Natural killer cell treated with Interleukin-12 subunit alpha and Interleukin-12 subunit beta and Interleukin-15 and Interleukin-18, amount 100 ng/mL, for 72 hours (primary cell): ENCODE measurements around the gene DUSP1. TPM values are rescaled to one million over a fixed set of nuclear protein-coding genes. Genes with fewer than 3 reads are reported as not detected.
"Not testable (repeated sequence)": the region's sequence is repeated elsewhere in the genome, so short reads cannot be mapped to it uniquely, and the experiment has no call there.

Source experiments
- ATAC-seq, 2 donors: fragments of 150-1000 bp; cut with Tn5 transposase in 1 of 2; sonication (Bioruptor Pico), chemical (Tn5 transposase) in 1 of 2; 2 replicates each; pipeline ENCODE4 v1.10.0; 2021
- DNase-seq: peaks from one replicate; pipeline ENCODE4 v3.0.0; 2022; ENCODE audit warnings: low spot score
- H3K27ac Mint-ChIP-seq, 2 donors: 1 replicate in 1 of 2; 2 replicates in 1 of 2; pipeline ENCODE4 v1.8.0; 2022; ENCODE audit warnings: mixed read lengths in 2 of 2, mild to moderate bottlenecking in 1 of 2, moderate library complexity in 1 of 2
- H3K27me3 Mint-ChIP-seq, 2 donors: 1 replicate in 1 of 2; 2 replicates in 1 of 2; pipeline ENCODE4 v1.8.0; 2022; ENCODE audit warnings: mixed read lengths in 2 of 2
- H3K36me3 Mint-ChIP-seq: one replicate; pipeline ENCODE4 v1.8.0; 2022; ENCODE audit warnings: mixed read lengths
- H3K4me1 Mint-ChIP-seq, 2 donors: 1 replicate in 1 of 2; 2 replicates in 1 of 2; pipeline ENCODE4 v1.8.0; 2022; ENCODE audit warnings: low read depth in 2 of 2, mixed read lengths in 2 of 2, mild to moderate bottlenecking in 1 of 2
- H3K4me3 Mint-ChIP-seq: one replicate; pipeline ENCODE4 v1.8.0; 2022; ENCODE audit warnings: mixed read lengths
- H3K9me3 Mint-ChIP-seq: 2 replicates; pipeline ENCODE4 v1.8.0; 2022; ENCODE audit warnings: mixed read lengths
- total RNA-seq, 2 donors: library from RNA; stranded (reverse); gene quantifications; one replicate each; pipeline ENCODE4 v1.2.3, GENCODE V29; 2022

The DUSP1 gene
- total RNA-seq, 2 donors from 2014 or later: 12.4 to 13.6 TPM

DNA sequence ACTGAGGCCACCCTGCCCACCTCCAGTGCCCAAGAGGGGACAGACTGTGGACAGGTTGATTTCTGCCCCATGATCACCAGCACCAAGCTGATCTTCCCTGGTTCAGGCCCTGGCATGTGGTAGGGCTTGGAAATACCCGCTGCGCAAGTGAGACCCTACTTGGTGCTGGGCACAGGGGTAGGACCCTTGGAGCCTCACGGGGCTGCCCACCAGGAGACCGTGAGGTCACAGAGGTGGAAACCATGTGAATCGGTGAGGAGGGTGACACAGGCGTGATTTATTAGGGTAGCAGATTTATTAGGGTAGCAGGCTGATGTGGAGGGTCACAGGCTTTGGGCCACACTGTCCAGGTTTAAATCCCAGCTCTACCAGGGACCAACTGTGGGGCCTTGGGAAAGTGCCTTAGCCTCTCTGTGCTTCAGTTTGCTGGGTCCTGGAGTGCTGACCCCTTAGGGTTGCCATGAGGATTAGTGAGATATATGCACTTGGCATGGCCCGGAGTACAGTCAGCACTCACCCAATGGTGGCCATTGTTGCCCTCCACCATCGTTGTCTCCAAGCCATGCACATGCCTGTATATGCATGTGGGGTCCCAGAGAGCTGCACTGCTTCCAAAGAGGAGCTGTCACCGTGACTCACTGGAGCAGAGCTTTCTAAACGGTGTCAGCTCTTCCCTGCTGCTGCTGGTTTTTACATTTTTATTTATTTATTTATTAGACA, 20.9 kb upstream of the DUSP1 start:
- no peak for ATAC-seq
- no peak for DNase-seq
- H3K9me3 Mint-ChIP-seq: no peaks in the 10 kb centered on the region

GRCh38 chr5:172791286-172791685, 20.3 kb upstream of the DUSP1 start:
- no peak overlapping the region for H3K4me3 Mint-ChIP-seq
- no peaks in the 10 kb centered on the region for H3K9me3 Mint-ChIP-seq
- peak overlapping the region in 1 of 2 donors; percentile 27 for H3K27ac Mint-ChIP-seq
- DNase-seq (no peak), ATAC-seq (no peak)
- peaks cover 0 to 4% of the 10 kb centered on the region in 2 donors for H3K4me1 Mint-ChIP-seq
- H3K36me3 Mint-ChIP-seq: no peaks in the 10 kb centered on the region
- H3K27me3 Mint-ChIP-seq: no peaks in the 10 kb centered on the region

More for the DNA sequence above, 20.9 kb upstream of the DUSP1 start:
- peaks cover 0 to 4% of the 10 kb centered on the region in 2 donors for H3K4me1 Mint-ChIP-seq
- H3K27ac Mint-ChIP-seq: no peak overlapping the region
- no peak overlapping the region for H3K4me3 Mint-ChIP-seq
- H3K36me3 Mint-ChIP-seq: no peaks in the 10 kb centered on the region
- H3K27me3 Mint-ChIP-seq: peaks cover 0 to 3% of the 10 kb centered on the region in 2 donors

DNA sequence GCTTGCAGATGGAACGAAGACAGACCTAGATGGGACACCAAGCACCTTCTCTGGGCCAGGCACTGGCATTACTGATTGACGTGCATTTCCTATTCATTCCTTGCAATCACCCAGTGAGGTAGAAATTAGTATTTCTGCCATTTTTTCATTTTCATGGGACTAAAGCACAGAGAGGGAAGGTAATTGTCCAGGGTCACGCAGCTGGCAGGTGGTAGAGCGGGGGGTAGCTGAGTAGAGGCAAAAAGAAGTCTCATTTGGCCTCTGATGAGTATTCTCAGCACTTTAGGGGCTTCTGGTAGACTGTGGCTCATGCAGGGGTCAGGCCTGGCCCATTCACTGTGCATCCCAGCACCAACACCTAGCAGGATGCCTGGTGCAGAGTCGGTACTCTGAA, 19.5 kb upstream of the DUSP1 start:
- no peak for ATAC-seq
- H3K36me3 Mint-ChIP-seq: no peaks in the 10 kb centered on the region
- no peaks in the 10 kb centered on the region for H3K9me3 Mint-ChIP-seq

DNA sequence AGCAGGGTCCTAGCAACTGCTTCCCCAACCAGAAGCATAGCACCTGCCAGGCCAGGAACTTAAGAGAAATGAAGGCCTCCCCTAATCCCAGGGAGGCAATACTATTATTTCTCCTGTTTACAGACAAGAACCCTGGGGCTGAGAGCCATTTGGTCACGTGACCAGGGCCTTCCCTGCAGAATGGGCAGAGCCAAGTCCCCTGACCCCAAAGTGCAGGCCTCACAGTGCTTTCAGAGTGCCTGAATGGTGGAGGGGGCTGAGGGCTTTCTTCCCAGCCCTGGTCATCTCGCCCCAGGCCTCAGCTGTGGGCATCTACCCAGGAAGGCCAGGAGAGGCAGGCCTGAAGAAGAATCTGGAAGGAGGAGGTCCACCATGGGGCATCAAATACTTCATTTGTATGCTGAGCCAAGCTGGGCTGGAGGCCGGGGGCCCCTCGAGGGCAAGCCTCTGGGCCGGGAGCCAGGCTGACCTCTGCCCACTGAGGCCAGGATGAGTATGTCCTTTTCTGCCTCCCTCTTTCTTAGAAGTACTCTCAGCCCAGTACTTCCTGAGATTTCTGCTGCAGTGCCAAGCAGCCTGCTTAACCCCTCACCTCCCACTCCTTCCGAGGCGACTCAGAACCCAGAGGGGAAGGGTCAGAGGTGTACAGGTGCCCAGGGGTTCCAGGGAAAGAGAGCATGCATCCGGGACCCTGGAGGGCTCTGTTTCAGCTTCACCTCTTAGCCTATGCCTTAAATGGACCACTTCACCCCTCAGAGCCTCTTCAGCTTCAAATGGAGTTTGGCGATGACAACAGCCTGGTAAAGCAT, 18.9 kb upstream of the DUSP1 start:
- DNase-seq (no peak), ATAC-seq (no peak)
- no peaks in the 10 kb centered on the region for H3K36me3 Mint-ChIP-seq
- H3K27ac Mint-ChIP-seq: no peak overlapping the region
- peaks cover 0 to 4% of the 10 kb centered on the region in 2 donors for H3K4me1 Mint-ChIP-seq
- no peaks in the 10 kb centered on the region for H3K9me3 Mint-ChIP-seq
- H3K4me3 Mint-ChIP-seq: no peak overlapping the region
- no peaks in the 10 kb centered on the region for H3K27me3 Mint-ChIP-seq

More for the DNA sequence above, 19.5 kb upstream of the DUSP1 start:
- no peak overlapping the region for H3K27ac Mint-ChIP-seq
- no peaks in the 10 kb centered on the region for H3K27me3 Mint-ChIP-seq
- peaks cover 0 to 4% of the 10 kb centered on the region in 2 donors for H3K4me1 Mint-ChIP-seq
- H3K4me3 Mint-ChIP-seq: no peak overlapping the region
- no peak for DNase-seq

GRCh38 chr5:172788771-172789686, 18.0 kb upstream of the DUSP1 start:
- H3K9me3 Mint-ChIP-seq: no peaks in the 10 kb centered on the region
- H3K4me3 Mint-ChIP-seq: no peak overlapping the region
- H3K27me3 Mint-ChIP-seq: no peaks in the 10 kb centered on the region
- no peak overlapping the region for H3K27ac Mint-ChIP-seq
- H3K4me1 Mint-ChIP-seq: peaks cover 0 to 4% of the 10 kb centered on the region in 2 donors
- DNase-seq (no peak), ATAC-seq (peak in 1 of 2 donors; percentile 55)
- no peaks in the 10 kb centered on the region for H3K36me3 Mint-ChIP-seq

GRCh38 chr5:172787538-172787937, 16.5 kb upstream of the DUSP1 start:
- not testable (repeated sequence) for H3K27ac Mint-ChIP-seq, H3K36me3 Mint-ChIP-seq, H3K9me3 Mint-ChIP-seq, H3K4me3 Mint-ChIP-seq, DNase-seq, ATAC-seq, H3K4me1 Mint-ChIP-seq, H3K27me3 Mint-ChIP-seq

DNA sequence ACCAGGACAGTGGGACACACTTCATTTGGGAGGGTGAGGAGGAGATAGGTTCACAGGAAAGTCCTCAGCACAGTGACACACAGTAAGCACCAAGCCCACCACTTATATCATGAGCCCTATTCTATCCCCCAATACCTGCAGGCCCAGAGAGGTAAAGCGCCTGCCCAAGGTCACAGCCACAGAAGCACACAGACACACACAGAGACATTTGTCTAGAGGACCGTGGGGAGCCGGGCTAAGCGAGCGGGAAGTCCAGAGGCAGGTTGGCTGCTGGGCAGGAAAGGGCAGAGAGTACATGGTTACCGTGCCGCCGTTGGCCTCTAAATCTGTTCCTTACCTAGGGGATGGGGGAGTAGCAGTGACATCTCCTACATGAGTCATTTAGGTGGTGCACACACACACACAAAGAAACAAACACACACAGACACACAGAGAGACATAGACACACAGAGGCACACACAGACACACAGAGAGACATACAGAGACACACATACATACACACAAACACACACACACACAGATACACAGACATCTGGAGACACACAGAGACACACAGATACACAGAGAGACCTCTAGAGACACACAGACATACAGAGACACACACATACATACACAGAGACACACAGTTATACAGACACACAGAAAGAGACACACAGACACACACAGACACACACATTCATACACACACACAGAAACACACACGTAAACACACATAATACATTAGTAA, 15.9 kb upstream of the DUSP1 start:
- Mint-ChIP-seq H3K27ac (no peak overlapping the region), H3K36me3 (no peaks in the 10 kb centered on the region), H3K4me1 (peaks cover 0 to 3% of the 10 kb centered on the region in 2 donors), H3K4me3 (no peak overlapping the region), H3K9me3 (no peaks in the 10 kb centered on the region), H3K27me3 (no peaks in the 10 kb centered on the region)
- ATAC-seq (no peak), DNase-seq (no peak)

- peaks cover 0 to 7% of the 10 kb centered on the region in 2 donors for H3K4me1 Mint-ChIP-seq
- no peak overlapping the region for H3K4me3 Mint-ChIP-seq
- H3K27me3 Mint-ChIP-seq: no peaks in the 10 kb centered on the region
- no peaks in the 10 kb centered on the region for H3K9me3 Mint-ChIP-seq
- DNase-seq (no peak), ATAC-seq (no peak)
- no peak overlapping the region for H3K27ac Mint-ChIP-seq
- no peaks in the 10 kb centered on the region for H3K36me3 Mint-ChIP-seq
Measured at GRCh38 chr5:172785429-172786088, 14.6 kb upstream of the DUSP1 start.

GRCh38 chr5:172784162-172784561, 13.2 kb upstream of the DUSP1 start:
- not testable (repeated sequence) for H3K9me3 Mint-ChIP-seq, H3K36me3 Mint-ChIP-seq, DNase-seq, H3K27me3 Mint-ChIP-seq, H3K4me3 Mint-ChIP-seq, H3K27ac Mint-ChIP-seq, ATAC-seq, H3K4me1 Mint-ChIP-seq

DNA sequence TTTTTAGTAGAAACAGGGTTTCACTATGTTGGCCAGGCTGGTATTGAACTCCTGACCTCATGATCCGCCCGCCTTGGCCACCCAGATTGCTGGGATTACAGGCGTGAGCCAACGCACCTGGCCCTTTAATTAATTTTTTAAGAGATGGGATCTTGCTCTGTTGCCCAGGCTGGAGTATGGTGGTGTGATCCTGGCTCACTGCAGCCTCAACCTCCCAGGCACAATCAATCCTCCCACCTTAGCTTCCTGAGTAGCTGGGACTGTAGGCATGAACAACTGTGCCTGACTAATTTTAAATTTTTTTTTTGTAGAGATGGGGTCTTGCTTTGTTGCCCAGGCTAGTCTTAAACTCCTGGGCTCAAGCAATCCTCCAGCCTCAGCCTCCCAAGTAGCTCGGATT, 12.3 kb upstream of the DUSP1 start:
- H3K27me3 Mint-ChIP-seq, H3K36me3 Mint-ChIP-seq, DNase-seq, ATAC-seq, H3K27ac Mint-ChIP-seq, H3K4me3 Mint-ChIP-seq, H3K9me3 Mint-ChIP-seq: not testable (repeated sequence)
- peaks cover 4 to 10% of the 10 kb centered on the region in 2 donors for H3K4me1 Mint-ChIP-seq

- ATAC-seq (no peak), DNase-seq (no peak)
- Mint-ChIP-seq H3K27me3 (no peaks in the 10 kb centered on the region), H3K4me3 (no peak overlapping the region), H3K27ac (no peak overlapping the region), H3K4me1 (peaks cover 13 to 20% of the 10 kb centered on the region in 2 donors), H3K36me3 (no peaks in the 10 kb centered on the region), H3K9me3 (no peaks in the 10 kb centered on the region)
Measured at GRCh38 chr5:172782169-172783039, 11.4 kb upstream of the DUSP1 start.
